HepG2 (cell line): ENCODE data around the gene C20orf144. TPM values are rescaled to one million over a fixed set of nuclear protein-coding genes. Genes with fewer than 3 reads are reported as not detected.

Experiments used
- CC2D1A ChIP-seq: sonication (generic); formaldehyde crosslinking; IDR thresholded peaks from 2 replicates; pipeline ENCODE4 v1.8.1; 2023; ENCODE audit warnings: mild to moderate bottlenecking, missing genetic modification reagents
- HOMEZ ChIP-seq: IDR thresholded peaks from 2 replicates; pipeline ENCODE4 v1.6.1; 2016; ENCODE audit warnings: low read depth
- KLF11 ChIP-seq: IDR thresholded peaks from 2 replicates; pipeline ENCODE4 v1.6.1; 2016; ENCODE audit warnings: missing compliant biosample characterization
- KLF12 ChIP-seq: sonication (generic); formaldehyde crosslinking; IDR thresholded peaks from 2 replicates; pipeline ENCODE4 v1.4.0; 2020; ENCODE audit warnings: missing genetic modification reagents, borderline replicate concordance
- KLF9 ChIP-seq: IDR thresholded peaks from 2 replicates; pipeline ENCODE4 v1.6.1; 2016; ENCODE audit warnings: low read depth
- NAIF1 ChIP-seq: sonication (generic); formaldehyde crosslinking; IDR thresholded peaks from 2 replicates; pipeline ENCODE4 v1.5.0; 2020; ENCODE audit warnings: mild to moderate bottlenecking, missing genetic modification reagents, borderline replicate concordance
- ZBTB42 ChIP-seq: sonication (generic); formaldehyde crosslinking; IDR thresholded peaks from 2 replicates; pipeline ENCODE4 v1.5.0; 2020; ENCODE audit warnings: mild to moderate bottlenecking, missing genetic modification reagents
- ZIK1 ChIP-seq: sonication (generic); formaldehyde crosslinking; IDR thresholded peaks from 2 replicates; pipeline ENCODE4 v1.5.0; 2020; ENCODE audit warnings: mild to moderate bottlenecking, low read depth, missing genetic modification reagents, borderline replicate concordance
- ZNF124 ChIP-seq: sonication (generic); formaldehyde crosslinking; IDR thresholded peaks from 2 replicates; pipeline ENCODE4 v1.4.0; 2020; ENCODE audit warnings: missing genetic modification reagents
- ZNF317 ChIP-seq: sonication (generic); formaldehyde crosslinking; IDR thresholded peaks from 2 replicates; pipeline ENCODE4 v1.5.0; 2020; ENCODE audit warnings: mild to moderate bottlenecking, missing genetic modification reagents
- ZNF598 ChIP-seq: sonication (generic); formaldehyde crosslinking; IDR thresholded peaks from 2 replicates; pipeline ENCODE4 v1.5.1; 2020; ENCODE audit warnings: mild to moderate bottlenecking, missing genetic modification reagents, borderline replicate concordance
- polyA plus RNA-seq, 8 experiments: library from polyadenylated mRNA; depleted of rRNA in 3 of 8; stranded (reverse) in 7 of 8; unstranded in 1 of 8; fragments of >200 nt; fragmentation: Illumina TruSeq in 4 of 8; extraction: Trizol in 4 of 8; gene quantifications; 2 replicates each; pipeline versions ENCODE4 v1.2.1 to v1.2.3, GENCODE V29; 2011 to 2016; ENCODE audit warnings: low read depth in 4 of 8, missing spikeins in 1 of 8, mixed read lengths in 1 of 8; ENCODE audit not compliant: insufficient read depth in 1 of 8
- total RNA-seq, 5 experiments: library from RNA; depleted of rRNA; stranded (reverse); fragments of >200 nt; fragmentation: Illumina TruSeq; extraction: Trizol; gene quantifications; 2 replicates each; pipeline ENCODE4 v1.2.3, GENCODE V29; 2016; ENCODE audit warnings: low read depth in 1 of 5
- TF ChIP-seq, protein P1 (sequence below): sonication (generic); formaldehyde crosslinking; conservative IDR thresholded peaks from 2 replicates; pipeline ENCODE4 v1.8.1; 2023; ENCODE audit warnings: missing genetic modification reagents
- TF ChIP-seq, protein P2 (sequence below): sonication (generic); formaldehyde crosslinking; IDR thresholded peaks from 2 replicates; pipeline ENCODE4 v1.4.0; 2020; ENCODE audit warnings: mild to moderate bottlenecking, missing genetic modification reagents
- TF ChIP-seq, protein P3 (sequence below): IDR thresholded peaks from 2 replicates; pipeline ENCODE4 v1.6.1; 2016; ENCODE audit warnings: mild to moderate bottlenecking
- TF ChIP-seq, protein P4 (sequence below): sonication (generic); formaldehyde crosslinking; IDR thresholded peaks from 2 replicates; pipeline ENCODE4 v1.5.0; 2020; ENCODE audit warnings: mild to moderate bottlenecking, missing genetic modification reagents
- TF ChIP-seq, protein P5 (sequence below): sonication (generic); formaldehyde crosslinking; IDR thresholded peaks from 2 replicates; pipeline ENCODE4 v1.4.0; 2020; ENCODE audit warnings: missing genetic modification reagents

Gene C20orf144
- total and polyA plus RNA-seq, 2 of the 13 experiments (the other 11 are each of a cell fraction or from before 2014, with no cell fraction given) = 0.09 to 0.16 TPM

GRCh38 chr20:33663161-33664084 lies 1.3 kb downstream of the C20orf144 start (continued):
- TF ChIP-seq, protein P1, sequence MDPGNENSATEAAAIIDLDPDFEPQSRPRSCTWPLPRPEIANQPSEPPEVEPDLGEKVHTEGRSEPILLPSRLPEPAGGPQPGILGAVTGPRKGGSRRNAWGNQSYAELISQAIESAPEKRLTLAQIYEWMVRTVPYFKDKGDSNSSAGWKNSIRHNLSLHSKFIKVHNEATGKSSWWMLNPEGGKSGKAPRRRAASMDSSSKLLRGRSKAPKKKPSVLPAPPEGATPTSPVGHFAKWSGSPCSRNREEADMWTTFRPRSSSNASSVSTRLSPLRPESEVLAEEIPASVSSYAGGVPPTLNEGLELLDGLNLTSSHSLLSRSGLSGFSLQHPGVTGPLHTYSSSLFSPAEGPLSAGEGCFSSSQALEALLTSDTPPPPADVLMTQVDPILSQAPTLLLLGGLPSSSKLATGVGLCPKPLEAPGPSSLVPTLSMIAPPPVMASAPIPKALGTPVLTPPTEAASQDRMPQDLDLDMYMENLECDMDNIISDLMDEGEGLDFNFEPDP (CRISPR knock-in tag) = no peak
- TF ChIP-seq KLF11 (no peak; the same call in 1 of the 2 replicates), ZNF598 (CRISPR knock-in tag) (peak; percentile 98), KLF12 (no peak; the same call in none of the 2 replicates), ZBTB42 (peak; percentile 93), KLF9 (CRISPR knock-in tag) (no peak), NAIF1 (CRISPR knock-in tag) (peak; percentile 66; the same call in 1 of the 2 replicates), ZIK1 (peak; percentile 83), ZNF317 (peak; percentile 79; the same call in 1 of the 2 replicates), HOMEZ (CRISPR knock-in tag) (no peak), ZNF124 (0 out of 2 replicates have a peak, but pooled peaks have one; percentile 28), CC2D1A (CRISPR knock-in tag) (0 out of 2 replicates have a peak, but pooled peaks have one; percentile 78)
- TF ChIP-seq, protein P2, sequence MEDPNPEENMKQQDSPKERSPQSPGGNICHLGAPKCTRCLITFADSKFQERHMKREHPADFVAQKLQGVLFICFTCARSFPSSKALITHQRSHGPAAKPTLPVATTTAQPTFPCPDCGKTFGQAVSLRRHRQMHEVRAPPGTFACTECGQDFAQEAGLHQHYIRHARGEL (CRISPR knock-in tag) = peak; percentile 76
- TF ChIP-seq, protein P3, sequence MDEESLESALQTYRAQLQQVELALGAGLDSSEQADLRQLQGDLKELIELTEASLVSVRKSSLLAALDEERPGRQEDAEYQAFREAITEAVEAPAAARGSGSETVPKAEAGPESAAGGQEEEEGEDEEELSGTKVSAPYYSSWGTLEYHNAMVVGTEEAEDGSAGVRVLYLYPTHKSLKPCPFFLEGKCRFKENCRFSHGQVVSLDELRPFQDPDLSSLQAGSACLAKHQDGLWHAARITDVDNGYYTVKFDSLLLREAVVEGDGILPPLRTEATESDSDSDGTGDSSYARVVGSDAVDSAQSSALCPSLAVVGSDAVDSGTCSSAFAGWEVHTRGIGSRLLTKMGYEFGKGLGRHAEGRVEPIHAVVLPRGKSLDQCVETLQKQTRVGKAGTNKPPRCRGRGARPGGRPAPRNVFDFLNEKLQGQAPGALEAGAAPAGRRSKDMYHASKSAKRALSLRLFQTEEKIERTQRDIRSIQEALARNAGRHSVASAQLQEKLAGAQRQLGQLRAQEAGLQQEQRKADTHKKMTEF (CRISPR knock-in tag) = peak; percentile 98
- TF ChIP-seq, protein P4, sequence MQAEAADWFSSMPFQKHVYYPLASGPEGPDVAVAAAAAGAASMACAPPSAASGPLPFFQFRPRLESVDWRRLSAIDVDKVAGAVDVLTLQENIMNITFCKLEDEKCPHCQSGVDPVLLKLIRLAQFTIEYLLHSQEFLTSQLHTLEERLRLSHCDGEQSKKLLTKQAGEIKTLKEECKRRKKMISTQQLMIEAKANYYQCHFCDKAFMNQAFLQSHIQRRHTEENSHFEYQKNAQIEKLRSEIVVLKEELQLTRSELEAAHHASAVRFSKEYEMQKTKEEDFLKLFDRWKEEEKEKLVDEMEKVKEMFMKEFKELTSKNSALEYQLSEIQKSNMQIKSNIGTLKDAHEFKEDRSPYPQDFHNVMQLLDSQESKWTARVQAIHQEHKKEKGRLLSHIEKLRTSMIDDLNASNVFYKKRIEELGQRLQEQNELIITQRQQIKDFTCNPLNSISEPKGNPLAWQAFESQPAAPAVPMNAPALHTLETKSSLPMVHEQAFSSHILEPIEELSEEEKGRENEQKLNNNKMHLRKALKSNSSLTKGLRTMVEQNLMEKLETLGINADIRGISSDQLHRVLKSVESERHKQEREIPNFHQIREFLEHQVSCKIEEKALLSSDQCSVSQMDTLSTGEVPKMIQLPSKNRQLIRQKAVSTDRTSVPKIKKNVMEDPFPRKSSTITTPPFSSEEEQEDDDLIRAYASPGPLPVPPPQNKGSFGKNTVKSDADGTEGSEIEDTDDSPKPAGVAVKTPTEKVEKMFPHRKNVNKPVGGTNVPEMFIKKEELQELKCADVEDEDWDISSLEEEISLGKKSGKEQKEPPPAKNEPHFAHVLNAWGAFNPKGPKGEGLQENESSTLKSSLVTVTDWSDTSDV (CRISPR knock-in tag) = peak; percentile 93
- TF ChIP-seq, protein P5, sequence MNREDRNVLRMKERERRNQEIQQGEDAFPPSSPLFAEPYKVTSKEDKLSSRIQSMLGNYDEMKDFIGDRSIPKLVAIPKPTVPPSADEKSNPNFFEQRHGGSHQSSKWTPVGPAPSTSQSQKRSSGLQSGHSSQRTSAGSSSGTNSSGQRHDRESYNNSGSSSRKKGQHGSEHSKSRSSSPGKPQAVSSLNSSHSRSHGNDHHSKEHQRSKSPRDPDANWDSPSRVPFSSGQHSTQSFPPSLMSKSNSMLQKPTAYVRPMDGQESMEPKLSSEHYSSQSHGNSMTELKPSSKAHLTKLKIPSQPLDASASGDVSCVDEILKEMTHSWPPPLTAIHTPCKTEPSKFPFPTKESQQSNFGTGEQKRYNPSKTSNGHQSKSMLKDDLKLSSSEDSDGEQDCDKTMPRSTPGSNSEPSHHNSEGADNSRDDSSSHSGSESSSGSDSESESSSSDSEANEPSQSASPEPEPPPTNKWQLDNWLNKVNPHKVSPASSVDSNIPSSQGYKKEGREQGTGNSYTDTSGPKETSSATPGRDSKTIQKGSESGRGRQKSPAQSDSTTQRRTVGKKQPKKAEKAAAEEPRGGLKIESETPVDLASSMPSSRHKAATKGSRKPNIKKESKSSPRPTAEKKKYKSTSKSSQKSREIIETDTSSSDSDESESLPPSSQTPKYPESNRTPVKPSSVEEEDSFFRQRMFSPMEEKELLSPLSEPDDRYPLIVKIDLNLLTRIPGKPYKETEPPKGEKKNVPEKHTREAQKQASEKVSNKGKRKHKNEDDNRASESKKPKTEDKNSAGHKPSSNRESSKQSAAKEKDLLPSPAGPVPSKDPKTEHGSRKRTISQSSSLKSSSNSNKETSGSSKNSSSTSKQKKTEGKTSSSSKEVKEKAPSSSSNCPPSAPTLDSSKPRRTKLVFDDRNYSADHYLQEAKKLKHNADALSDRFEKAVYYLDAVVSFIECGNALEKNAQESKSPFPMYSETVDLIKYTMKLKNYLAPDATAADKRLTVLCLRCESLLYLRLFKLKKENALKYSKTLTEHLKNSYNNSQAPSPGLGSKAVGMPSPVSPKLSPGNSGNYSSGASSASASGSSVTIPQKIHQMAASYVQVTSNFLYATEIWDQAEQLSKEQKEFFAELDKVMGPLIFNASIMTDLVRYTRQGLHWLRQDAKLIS = no peak
